ENCODE data around the gene WDFY1.

GRCh38 chr2:223841436-223842190, 103.5 kb downstream of the WDFY1 start:
- TF ChIP-seq CTCF (IDR thresholded peaks at IDR 0.05), result no peak
- TF ChIP-seq POLR2A (IDR thresholded peaks at IDR 0.05), result no peak
